Mammary epithelial cell (primary cell): Measurements from ENCODE around the gene MYL6B.

ENCODE experiments used
- CTCF ChIP-seq, 2 donors: IDR thresholded peaks in 1 of 2; conservative IDR thresholded peaks in 1 of 2; 2 replicates each; pipeline ENCODE4 v1.5.1; 2011 to 2012; ENCODE audit warnings: inconsistent platforms in 2 of 2, low read length in 2 of 2, mild to moderate bottlenecking in 2 of 2, control low read depth in 1 of 2, low read depth in 1 of 2; ENCODE audit not compliant: insufficient read depth in 1 of 2; ENCODE audit errors: extremely low read depth in 1 of 2
- EZH2 ChIP-seq: IDR thresholded peaks from 2 replicates; pipeline ENCODE4 v1.6.1; 2012; ENCODE audit warnings: low read length, inconsistent platforms, borderline replicate concordance

GRCh38 chr12:56152132-56152755 is at the start of gene MYL6B:
- TF ChIP-seq CTCF (conservative IDR thresholded peaks at IDR 0.05 in 1 of 2, IDR thresholded peaks at IDR 0.05 in 1 of 2; ENCODE audit: extremely low read depth in 1 of 2, insufficient read depth in 1 of 2, low read depth in 1 of 2, low read length in 2 of 2) (no peak), EZH2 (no peak)
